GM19452 (cell line): ENCODE results near the gene SPATA31D3.
"Not testable (repeated sequence)": the region's sequence is repeated elsewhere in the genome, so short reads cannot be mapped to it uniquely, and the experiment has no call there.

Source experiments
- ATAC-seq: cut with Tn5 transposase; IDR thresholded peaks from one replicate; pipeline ENCODE4 v1.9.1; 2021; ENCODE audit not compliant: unreplicated experiment

Gene SPATA31D3

DNA sequence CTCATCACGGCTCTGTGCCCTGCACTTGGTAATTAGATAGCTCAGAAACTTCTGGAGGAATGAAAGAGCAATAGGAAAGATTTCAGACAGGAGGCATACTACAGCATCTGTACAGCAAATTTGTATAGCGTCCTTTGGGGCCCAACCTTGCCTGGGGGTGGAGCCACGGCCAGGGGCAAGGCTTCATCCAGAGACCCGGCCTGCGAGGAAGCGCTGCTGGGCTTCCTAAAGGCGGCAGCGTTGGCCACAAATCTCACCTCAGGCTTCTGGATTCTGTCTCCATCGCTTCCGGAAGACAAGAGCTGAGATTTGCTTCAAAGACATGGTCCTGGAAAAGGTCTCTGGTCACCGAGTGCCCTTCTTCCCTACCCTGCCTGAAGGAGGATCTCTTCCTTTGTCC is 33.1 kb downstream of the SPATA31D3 start:
- no peak for ATAC-seq

DNA sequence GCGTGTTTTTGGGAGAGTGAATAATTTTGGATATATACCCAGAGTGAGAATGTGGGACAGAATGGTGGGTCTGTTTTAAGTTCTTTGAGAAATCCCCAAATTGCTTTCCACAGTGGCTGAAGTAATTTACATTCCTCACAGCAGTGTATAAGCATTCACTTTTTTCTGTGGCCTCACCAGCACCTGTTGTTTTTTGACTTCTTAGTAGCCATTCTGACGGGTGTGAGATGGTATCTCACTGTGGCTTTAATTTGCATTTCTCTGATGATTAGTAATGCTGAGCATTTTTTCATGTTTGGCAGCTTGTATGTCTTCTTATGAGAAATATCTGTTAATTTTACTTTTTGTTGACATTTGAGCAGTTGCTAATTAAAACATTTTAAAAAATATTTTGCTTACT is 35.9 kb downstream of the SPATA31D3 start:
- no peak for ATAC-seq

DNA sequence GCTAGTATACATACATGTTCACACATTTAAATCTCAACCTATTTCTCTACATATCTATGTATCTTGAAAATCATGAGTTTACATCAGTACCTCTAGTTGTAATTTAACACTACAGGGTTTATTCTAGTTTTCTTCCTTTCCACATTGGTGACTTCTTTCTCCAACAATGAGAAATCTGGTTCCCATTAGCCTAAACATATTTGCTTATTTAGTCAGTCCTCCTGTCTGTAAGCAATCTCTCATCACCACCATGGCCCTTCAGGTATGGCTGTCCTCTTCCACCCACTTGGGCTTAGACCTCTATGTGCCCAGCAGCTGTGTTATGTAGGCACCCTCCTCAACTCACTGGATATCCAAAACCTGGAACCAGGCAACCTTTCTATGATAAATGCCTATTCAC is 37.3 kb downstream of the SPATA31D3 start:
- ATAC-seq: no peak

DNA sequence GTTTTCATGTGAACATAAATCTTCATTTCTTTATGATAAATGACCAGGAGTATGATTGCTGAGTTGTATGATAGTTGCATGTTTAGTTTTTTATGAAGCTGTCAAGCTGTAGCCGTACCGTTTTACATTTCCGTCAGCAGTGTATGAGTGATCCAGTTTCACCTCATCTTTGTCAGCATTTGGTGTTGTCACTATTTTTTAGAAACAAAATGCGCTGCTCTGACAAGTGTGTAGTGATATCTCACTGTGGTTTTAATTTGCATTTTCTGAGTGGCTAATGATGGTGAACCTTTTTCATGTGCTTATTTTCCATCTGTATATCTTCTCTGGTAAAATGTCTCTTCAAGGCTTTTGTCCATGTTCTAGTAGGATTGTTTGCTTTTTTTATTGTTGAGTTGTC is 38.6 kb downstream of the SPATA31D3 start:
- ATAC-seq: no peak

DNA sequence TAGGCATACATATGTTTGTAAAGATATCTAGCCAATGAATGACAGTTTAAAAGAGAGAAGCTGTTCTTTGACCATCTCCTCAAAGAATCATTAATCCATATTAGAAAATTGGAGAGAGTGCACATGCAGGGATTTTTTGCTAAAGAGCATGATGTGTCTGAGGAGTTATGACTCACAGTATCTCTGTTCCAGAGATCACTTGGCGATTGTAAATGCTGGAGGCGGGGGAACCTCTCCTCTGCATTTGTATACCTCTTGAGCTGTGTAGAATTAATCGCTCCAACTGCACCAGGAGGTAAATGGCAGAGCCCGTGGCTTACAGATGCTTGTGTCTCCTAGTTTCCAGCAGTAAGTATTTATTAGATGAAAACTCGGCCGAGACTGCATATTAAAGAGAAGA is 41.6 kb downstream of the SPATA31D3 start:
- ATAC-seq: no peak

DNA sequence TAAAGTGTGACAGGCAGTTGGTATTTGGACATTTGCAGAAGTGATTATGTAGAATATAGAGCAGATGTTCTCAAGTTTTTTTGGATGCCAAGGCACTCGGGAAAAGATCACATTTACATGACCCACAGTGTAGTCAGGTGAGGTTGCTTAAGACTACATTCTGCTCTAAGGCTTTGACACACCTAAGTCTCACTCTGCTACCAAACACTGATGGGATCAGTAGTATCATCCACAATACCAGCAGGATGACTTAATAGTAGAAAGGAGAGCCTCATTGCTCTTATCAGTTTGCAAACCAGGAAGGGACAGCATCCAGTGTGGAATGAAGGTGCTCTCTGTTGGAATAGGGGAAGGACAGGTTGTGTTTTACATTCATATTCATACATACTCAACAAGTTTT is 42.8 kb downstream of the SPATA31D3 start:
- ATAC-seq: no peak

DNA sequence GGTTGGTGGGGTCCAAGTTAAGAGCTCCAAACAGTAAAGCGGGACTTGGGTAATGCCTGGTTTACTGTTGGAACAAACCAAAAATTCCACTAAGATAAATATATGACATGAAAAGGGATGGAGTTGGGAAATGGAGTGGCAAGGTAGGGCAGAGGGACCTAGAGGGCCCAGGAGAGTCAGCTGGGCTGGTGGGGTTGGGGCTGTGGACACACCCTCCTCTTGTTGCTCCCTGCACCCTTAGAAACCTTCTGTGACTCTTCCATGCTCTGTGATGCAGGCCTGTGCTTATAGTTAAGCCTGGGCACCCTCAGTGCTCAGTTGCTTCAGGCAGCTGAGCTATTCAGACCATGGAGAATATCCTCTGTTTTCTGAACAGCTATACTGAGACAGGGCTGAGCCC is 45.2 kb downstream of the SPATA31D3 start, which contains the start of gene SPATA31D1:
Gene SPATA31D1 (plus strand): TSS at position 301 of the 400 bp plus-strand sequence. CDS start 47 bp downstream, at position 348.
- not testable (repeated sequence) for ATAC-seq

DNA sequence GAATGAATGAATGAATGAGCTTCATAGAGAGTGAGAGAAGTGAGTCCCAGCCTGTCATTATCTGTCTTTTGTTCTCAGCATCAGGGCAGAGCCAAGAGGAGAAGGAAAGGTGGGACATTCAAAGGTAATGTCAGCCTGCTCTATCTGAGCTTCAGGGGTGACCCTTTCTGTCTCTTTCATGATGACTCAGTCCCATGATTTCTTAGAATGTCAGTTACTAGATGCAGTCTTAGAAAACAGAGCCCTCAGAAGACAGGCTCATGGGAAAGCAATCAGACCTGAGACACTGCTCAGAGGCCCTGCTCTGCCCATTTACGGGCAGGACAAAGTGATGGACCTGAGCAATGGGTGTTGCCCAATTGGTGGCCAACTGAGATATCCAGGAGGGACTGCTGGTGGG is 46.4 kb downstream of the SPATA31D3 start:
- ATAC-seq: no peak

DNA sequence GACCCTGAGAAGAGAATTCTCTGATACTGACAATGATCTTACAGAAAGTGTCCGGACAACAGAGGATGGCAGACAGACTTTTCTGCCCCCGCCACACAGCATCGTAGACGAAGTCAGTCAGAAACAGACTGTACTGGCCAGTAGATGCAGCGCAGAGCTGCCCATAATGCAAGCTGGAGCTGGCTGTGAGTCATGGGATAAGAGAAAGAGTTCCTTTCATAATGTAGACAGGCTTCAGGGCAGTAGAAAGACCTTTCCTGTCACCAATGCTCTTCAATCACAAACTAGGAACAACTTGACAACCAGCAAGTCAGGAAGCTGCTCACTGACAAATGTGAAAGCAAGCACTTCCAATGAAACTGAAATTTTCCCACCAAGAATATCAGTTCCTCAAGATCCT is 50.4 kb downstream of the SPATA31D3 start:
- no peak for ATAC-seq
